ENCODE measurements around the gene ACP2.

ACP2 gene, protein sequence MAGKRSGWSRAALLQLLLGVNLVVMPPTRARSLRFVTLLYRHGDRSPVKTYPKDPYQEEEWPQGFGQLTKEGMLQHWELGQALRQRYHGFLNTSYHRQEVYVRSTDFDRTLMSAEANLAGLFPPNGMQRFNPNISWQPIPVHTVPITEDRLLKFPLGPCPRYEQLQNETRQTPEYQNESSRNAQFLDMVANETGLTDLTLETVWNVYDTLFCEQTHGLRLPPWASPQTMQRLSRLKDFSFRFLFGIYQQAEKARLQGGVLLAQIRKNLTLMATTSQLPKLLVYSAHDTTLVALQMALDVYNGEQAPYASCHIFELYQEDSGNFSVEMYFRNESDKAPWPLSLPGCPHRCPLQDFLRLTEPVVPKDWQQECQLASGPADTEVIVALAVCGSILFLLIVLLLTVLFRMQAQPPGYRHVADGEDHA

GRCh38 chr11:47248664-47249377 is at the start of gene ACP2:
ACP2 (minus strand) TSS chr11:47248814; CDS start chr11:47248789, 25 bp downstream.
- peak; percentile 93 for DNase-seq

DNA sequence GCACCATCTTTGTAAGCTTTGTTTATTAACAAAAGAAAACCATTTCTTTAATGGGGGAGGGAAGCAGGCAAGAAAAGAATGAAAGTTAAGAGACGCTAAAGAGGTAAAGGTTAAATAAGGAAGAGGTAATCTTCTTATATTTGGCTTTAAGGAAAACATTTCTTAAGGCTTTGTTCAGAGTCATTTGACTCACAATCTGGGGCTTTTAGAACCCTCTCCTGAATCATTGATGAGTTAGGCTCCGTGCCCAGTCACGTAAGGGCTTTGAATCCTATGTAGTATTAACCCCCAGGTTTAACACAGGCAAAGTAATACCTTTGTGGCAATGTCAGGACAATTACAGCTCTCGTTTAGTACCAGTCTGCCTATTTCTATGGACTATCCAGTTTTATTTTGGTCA is 47.4 kb upstream of the ACP2 start:
- DNase-seq = no peak

DNA sequence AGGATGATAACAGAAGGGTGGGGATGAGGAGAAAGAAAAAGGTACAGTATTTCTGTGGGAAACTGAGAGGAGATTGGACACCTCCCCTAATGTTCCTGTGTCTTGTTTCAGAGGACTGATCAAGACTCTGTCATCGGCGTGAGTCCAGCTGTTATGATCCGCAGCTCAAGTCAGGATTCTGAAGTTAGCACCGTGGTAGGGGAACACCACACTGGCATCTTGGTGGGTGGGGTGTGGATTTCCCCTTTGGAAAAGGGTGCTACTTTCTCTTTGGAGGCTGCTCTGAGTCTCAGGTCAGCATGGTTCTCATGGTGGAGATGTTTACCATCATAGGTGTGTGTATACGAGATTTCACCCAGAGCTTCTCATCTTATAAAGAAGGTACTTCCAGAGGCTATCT is 46.8 kb upstream of the ACP2 start:
- no peak for DNase-seq

DNA sequence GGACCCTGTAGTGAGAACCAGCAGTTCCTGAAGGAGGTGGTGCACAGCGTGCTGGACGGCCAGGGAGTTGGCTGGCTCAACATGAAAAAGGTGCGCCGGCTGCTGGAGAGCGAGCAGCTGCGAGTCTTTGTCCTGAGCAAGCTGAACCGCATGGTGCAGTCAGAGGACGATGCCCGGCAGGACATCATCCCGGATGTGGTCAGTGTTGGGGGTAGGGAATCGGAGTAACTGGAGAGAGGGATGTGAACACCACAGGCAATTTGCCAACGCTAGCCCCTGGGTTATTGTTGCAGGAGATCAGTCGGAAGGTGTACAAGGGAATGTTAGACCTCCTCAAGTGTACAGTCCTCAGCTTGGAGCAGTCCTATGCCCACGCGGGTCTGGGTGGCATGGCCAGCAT is 41.2 kb upstream of the ACP2 start:
- DNase-seq = no peak

- DNase-seq = no peak
These were observed 39.5 kb upstream of the ACP2 start for GRCh38 chr11:47288066-47288465.

DNA sequence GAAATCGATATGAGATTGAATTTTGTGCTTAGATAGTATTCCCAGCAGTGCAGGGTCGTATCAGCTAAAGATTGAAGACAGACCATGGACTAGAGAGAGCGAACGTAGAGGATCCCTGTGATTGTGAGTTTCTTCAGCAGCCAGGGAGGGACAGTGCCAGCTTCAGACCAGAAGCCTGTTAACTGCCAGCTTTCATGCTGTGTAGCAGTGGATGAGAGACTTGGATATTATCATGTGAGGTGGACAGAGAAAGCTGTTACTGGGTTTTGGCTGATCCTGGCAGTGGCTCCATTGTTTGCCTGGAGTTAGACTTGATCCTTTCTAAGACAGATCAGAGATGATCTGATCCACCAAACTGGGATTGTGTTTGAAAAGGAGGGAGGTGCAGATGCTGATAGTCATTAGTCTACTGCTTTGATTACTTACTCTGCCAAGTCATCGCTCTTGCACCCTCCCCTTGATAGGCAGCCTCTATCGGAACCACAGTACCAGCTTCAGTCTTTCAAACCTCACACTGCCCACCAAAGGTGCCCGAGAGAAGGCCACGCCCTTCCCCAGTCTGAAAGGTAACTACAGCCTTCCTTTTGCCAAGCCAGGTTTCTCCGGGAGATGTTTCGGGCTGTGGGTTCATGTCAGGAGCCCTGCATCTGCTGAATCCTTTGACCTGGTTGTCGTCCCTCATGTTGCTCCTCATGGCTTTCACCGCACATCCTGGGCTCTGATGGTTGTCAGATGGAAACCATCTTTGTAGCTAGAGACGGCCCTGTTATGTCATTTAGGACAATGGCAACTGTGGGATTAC is 37.6 kb upstream of the ACP2 start:
- no peak for DNase-seq

GRCh38 chr11:47284151-47284550 is 35.5 kb upstream of the ACP2 start:
- no peak for DNase-seq

GRCh38 chr11:47282462-47282861 is 33.8 kb upstream of the ACP2 start:
- no peak for DNase-seq

- no peak for DNase-seq
These were observed 32.2 kb upstream of the ACP2 start for GRCh38 chr11:47280860-47281259.

DNA sequence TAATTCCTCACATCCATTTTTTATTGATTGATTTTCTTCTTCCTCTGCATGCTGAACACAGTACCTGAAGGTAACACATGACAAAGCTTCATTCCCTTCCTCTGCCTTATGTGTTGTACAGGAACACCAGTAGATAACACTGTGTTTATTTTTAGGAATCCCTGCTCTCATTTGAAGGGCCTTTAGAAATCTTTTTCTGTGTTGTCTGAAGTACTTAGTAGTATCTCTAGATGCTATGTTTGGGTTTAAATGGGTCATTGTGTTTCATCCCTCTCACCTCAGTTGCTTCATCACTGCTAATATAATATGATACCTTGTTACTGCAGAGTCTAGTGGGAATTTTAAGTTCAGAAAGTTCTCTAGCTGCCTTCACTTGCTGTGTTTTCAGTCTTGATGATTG is 31.5 kb upstream of the ACP2 start:
- no peak for DNase-seq

DNA sequence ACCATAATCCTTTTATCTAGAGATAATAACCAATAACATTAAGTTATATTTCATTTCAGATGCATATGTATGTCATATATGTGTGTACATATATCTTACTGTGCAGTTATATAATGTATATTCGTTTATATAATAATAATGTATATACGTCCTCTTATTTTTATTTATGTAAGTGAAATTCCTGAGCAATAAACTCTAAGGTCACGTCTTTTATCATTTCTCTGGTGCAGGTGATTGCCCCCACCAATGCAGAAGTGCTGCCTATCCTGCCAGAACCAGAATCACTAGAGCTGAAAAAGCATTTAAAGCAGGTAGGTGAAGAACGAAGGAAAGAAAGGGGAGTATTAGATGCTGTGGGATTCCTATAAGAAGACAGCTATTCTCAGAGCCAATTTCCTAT is 30.2 kb upstream of the ACP2 start:
- DNase-seq = no peak

DNA sequence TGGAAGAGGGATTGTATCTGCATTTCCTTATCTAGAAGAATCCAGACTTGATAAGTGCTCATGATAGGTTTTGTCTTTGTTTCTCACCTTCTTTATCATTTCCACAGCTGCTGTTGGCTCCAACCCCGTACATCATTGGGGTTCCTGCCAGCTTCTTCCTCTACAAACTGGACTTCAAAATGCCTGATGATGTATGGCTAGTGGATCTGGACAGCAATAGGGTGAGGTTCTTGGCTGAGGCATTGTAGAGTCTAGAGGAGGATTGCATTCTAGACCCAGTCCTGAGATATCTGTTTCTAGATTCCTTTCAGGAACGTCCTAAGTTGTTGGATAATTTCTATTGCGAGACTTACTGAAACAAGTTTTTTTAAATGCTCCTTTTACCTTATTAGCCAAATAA is 29.4 kb upstream of the ACP2 start:
- no peak for DNase-seq

DNA sequence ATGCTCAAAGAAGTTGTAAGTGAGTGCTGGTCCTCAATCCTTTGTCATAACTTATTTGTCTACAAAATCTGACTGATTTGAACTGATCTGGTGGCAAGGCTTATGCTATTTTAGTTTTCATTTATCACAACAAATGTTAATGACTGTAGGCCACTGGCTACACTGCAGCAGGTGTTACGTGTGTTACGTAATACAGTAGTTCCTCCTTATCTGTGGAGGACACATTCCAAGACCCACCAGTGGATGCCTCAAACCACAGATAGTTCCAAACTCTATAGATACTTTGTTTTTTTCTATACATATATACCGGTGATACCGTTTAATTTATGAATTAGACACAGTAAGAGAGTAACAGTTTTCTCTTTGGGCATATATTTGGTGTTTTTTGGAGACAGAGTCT is 28.3 kb upstream of the ACP2 start:
- no peak for DNase-seq

DNA sequence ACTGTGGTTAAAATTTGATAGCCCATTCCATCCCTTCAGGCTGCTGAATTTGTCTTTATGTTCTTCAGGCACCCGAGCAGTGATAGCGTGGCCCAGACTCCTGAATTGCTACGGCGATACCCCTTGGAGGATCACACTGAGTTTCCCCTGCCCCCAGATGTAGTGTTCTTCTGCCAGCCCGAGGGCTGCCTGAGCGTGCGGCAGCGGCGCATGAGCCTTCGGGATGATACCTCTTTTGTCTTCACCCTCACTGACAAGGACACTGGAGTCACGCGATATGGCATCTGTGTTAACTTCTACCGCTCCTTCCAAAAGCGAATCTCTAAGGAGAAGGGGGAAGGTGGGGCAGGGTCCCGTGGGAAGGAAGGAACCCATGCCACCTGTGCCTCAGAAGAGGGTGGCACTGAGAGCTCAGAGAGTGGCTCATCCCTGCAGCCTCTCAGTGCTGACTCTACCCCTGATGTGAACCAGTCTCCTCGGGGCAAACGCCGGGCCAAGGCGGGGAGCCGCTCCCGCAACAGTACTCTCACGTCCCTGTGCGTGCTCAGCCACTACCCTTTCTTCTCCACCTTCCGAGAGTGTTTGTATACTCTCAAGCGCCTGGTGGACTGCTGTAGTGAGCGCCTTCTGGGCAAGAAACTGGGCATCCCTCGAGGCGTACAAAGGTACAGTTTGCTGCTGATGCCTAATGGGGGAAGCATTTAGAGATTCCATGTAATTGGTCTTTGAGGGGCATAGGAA is 26.1 kb upstream of the ACP2 start:
- no peak for DNase-seq

DNA sequence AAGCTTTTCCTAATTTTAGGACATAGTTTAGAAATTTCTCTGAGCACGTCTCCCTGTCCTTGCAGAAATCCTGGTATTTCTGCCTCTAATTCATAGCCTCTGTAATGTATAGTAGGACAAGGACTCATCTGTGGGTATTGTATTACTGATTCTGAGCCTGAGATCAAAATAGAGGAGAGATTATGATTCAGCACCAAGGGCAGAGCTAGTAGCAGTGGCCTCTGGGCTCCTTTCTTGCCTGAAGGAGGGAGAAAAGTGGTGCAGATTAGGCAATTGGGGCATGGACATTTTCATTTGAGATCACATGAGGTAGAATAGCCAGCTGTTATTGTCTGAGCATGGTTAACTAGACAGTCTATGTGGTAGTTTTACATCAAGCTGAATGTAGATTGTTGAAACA is 24.1 kb upstream of the ACP2 start:
- no peak for DNase-seq

- DNase-seq = no peak
These were observed 23.5 kb upstream of the ACP2 start for GRCh38 chr11:47271961-47272661.

DNA sequence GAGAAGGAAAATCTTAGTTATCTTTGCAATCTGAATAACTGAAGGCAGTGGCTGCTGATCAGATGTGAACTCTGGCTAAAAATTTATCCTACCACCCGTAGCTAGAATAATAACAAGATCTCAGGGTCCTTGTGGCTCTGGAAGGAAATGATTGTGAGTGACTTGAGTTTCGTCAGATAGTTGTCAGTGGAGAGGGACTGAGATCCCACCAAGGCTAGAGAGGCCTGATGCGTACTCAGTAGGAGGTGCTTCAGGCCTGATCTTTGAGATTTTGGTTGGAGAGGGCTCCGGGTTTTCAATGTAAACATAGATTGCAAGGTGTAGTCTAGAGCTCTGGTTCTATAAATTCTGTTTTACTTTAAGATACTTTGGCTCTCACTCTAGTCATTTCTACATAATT is 22.7 kb upstream of the ACP2 start:
- peak; percentile 19 for DNase-seq

DNA sequence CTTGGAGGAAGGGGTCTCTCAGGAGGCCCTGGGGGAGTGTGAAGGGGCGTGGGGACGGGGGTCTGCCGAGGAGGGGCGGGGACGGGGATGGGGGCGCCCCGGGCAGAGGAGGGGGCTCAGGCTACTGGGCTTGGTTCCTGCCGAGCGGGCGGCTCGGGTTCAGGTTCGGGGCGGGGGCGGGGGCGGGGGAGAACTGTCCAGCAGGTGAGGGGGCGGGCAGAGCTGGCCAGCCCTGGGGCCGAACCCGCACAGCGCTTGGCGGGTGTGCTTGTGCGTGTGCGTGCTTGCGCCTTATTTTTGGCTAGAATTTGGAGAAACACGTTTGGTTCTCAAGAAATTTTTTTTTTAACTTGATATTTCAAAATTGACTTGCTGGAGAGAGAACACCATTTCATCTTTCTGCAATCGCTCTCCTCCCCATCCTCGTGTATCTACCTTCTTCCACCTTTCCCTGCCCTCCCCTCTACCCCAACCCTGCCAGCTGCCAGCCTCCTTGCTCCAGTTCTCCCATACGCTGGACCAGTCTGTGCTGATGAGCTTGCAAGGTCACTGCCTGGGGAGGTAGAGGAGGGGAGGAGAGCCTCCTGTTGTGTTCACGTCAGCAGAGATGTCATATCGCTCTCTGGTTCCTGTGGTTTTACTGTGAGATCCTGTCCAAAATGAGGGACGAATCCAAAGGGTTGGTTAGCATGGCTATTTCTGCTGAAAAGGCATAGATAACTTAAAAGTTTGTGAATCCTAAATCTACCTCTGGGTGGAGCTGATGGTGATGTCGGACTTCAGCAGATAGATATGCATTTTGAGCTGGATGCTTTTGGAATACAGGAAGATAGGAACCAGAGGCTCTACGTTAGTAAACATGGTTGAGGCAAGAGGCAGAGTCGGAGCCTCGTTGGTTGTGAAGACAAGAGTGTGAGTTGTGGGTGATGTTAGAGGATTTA is 22.0 kb upstream of the ACP2 start:
- peak; percentile 69 for DNase-seq

DNA sequence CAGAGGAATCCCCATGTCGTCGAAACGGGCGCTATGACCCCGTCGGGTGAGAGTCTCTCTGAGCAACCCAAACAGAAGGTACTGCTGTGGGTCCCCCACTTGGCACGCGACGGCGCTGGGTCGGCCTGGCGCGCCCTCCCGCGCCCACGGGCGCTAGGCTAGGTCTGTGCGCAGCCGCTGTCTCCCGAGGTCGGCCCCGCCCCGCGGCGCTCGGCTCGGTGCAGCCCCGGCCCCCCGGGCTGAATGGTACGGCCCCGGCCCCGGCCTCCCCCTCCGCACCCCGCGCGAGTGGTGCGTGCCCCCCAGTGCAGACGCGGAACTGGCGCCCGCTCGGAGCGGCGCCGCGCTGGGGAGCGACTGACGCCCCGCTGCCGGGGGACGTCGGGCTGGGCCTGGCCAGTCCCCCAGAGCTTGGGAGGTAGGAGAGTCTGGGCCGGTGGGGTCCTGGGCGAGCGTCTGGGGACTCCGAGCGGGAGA is 21.3 kb upstream of the ACP2 start, which contains the start of gene MADD:
Gene MADD (plus strand): TSS at position 305 of the 477 bp plus-strand sequence.
- peak; percentile 90 for DNase-seq

- DNase-seq = peak; percentile 91
These were observed 20.6 kb upstream of the ACP2 start for GRCh38 chr11:47269002-47269828.
